Stimulated activated CD4-positive, alpha-beta T cell treated with anti-CD3 and anti-CD28 coated beads, Interleukin-1b, Interleukin-23, amount 100 ng/mL, for 4 hours (primary cell): Measurements from ENCODE around the gene STK26.
A peak's percentile ranks its signal among the peaks of the same experiment; 100 is the strongest.
"Not testable (repeated sequence)": the region's sequence is repeated elsewhere in the genome, so short reads cannot be mapped to it uniquely, and the experiment has no call there.

Experiments used
- DNase-seq, 2 donors: peaks; one replicate each; pipeline ENCODE4 v3.0.0-alpha.2; 2020; ENCODE audit warnings: low read depth in 2 of 2

The STK26 gene

GRCh38 chrX:132037479-132037993 lies 14.4 kb downstream of the STK26 start:
- no peak for DNase-seq

GRCh38 chrX:132040066-132040465 lies 17.0 kb downstream of the STK26 start:
- DNase-seq, result no peak

GRCh38 chrX:132041015-132041414 lies 17.9 kb downstream of the STK26 start:
- DNase-seq, result no peak

GRCh38 chrX:132043977-132044376 lies 20.9 kb downstream of the STK26 start:
- no peak for DNase-seq

- no peak for DNase-seq
Observed at GRCh38 chrX:132044953-132045352, 21.9 kb downstream of the STK26 start.

GRCh38 chrX:132045456-132045855 lies 22.4 kb downstream of the STK26 start:
- DNase-seq, result no peak

GRCh38 chrX:132046533-132046932 lies 23.4 kb downstream of the STK26 start:
- DNase-seq, result no peak

- not testable (repeated sequence) for DNase-seq
Observed at GRCh38 chrX:132051778-132052177, 28.7 kb downstream of the STK26 start.

- DNase-seq, result no peak
Observed at GRCh38 chrX:132058050-132058449, 34.9 kb downstream of the STK26 start.

- DNase-seq, result no peak
Observed at GRCh38 chrX:132058975-132059374, 35.9 kb downstream of the STK26 start.

- DNase-seq, result no peak
Observed at GRCh38 chrX:132059973-132060540, 37.0 kb downstream of the STK26 start.

GRCh38 chrX:132063334-132063733 lies 40.2 kb downstream of the STK26 start:
- DNase-seq, result no peak

GRCh38 chrX:132063862-132064261 lies 40.8 kb downstream of the STK26 start:
- no peak for DNase-seq

- DNase-seq, result no peak
Observed at GRCh38 chrX:132068405-132068804, 45.3 kb downstream of the STK26 start.

- no peak for DNase-seq
Observed at GRCh38 chrX:132071254-132071653, 48.2 kb downstream of the STK26 start.

- no peak for DNase-seq
Observed at GRCh38 chrX:132077414-132077813, 54.3 kb downstream of the STK26 start.

GRCh38 chrX:132077912-132078311 lies 54.8 kb downstream of the STK26 start:
- DNase-seq, result no peak

GRCh38 chrX:132085786-132086185 lies 62.7 kb downstream of the STK26 start:
- no peak for DNase-seq

- no peak for DNase-seq
Observed at GRCh38 chrX:132086672-132087071, 63.6 kb downstream of the STK26 start.

- DNase-seq, result no peak
Observed at GRCh38 chrX:132088864-132089263, 65.8 kb downstream of the STK26 start.

- DNase-seq, result no peak
Observed at GRCh38 chrX:132090403-132091159, 67.5 kb downstream of the STK26 start.

GRCh38 chrX:132092439-132093065 lies 69.5 kb downstream of the STK26 start:
- DNase-seq, result peak; percentile 8 to 27
